H1 (cell line): Measurements from ENCODE around the gene ARG2. TPM values are rescaled to one million over a fixed set of nuclear protein-coding genes. Genes with fewer than 3 reads are reported as not detected.

Source experiments
- RXRA ChIP-seq: IDR thresholded peaks from 2 replicates; pipeline ENCODE4 v1.6.1; 2011; ENCODE audit warnings: low read depth, mild to moderate bottlenecking, low read length, moderate library complexity; ENCODE audit not compliant: insufficient read depth
- polyA plus RNA-seq, 7 experiments: library from polyadenylated mRNA; depleted of rRNA in 3 of 7; stranded (reverse) in 5 of 7; unstranded in 2 of 7; fragments of >200 nt in 5 of 7; fragments of 200-250 nt in 2 of 7; gene quantifications; 1 replicate in 5 of 7; 2 replicates in 1 of 7; 4 replicates in 1 of 7; pipeline versions ENCODE4 v1.2.1 to v1.2.3, GENCODE V29; 2011 to 2013; ENCODE audit warnings: missing spikeins in 2 of 7, mixed read lengths in 2 of 7
- total RNA-seq: library from RNA; stranded (reverse); fragmentation: NEBNext Ultra II Directional; extraction: Animal tissue kit (Norgen Biotek cat#: 25700); gene quantifications from 2 replicates; pipeline ENCODE4 v1.2.1, GENCODE V29; 2021
- TF ChIP-seq, protein P1 (sequence below), 3 experiments: IDR thresholded peaks; 1 replicate in 2 of 3; 2 replicates in 1 of 3; pipeline versions ENCODE4 v1.5.1 to v1.6.1; 2011; ENCODE audit warnings: low read length in 3 of 3, mild to moderate bottlenecking in 3 of 3, inconsistent platforms in 2 of 3, low read depth in 1 of 3, moderate library complexity in 1 of 3; ENCODE audit not compliant: insufficient read depth in 1 of 3; ENCODE audit errors: control extremely low read depth in 1 of 3

Gene ARG2
- total and polyA plus RNA-seq, 2 of the 8 experiments (the other 6 are each of a cell fraction or from before 2014, with no cell fraction given) = 49.9 to 59.1 TPM

GRCh38 chr14:67680941-67681340 lies 61.2 kb downstream of the ARG2 start (continued):
- TF ChIP-seq RXRA = no peak
- TF ChIP-seq, protein P1, sequence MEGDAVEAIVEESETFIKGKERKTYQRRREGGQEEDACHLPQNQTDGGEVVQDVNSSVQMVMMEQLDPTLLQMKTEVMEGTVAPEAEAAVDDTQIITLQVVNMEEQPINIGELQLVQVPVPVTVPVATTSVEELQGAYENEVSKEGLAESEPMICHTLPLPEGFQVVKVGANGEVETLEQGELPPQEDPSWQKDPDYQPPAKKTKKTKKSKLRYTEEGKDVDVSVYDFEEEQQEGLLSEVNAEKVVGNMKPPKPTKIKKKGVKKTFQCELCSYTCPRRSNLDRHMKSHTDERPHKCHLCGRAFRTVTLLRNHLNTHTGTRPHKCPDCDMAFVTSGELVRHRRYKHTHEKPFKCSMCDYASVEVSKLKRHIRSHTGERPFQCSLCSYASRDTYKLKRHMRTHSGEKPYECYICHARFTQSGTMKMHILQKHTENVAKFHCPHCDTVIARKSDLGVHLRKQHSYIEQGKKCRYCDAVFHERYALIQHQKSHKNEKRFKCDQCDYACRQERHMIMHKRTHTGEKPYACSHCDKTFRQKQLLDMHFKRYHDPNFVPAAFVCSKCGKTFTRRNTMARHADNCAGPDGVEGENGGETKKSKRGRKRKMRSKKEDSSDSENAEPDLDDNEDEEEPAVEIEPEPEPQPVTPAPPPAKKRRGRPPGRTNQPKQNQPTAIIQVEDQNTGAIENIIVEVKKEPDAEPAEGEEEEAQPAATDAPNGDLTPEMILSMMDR (IDR thresholded peaks at IDR 0.05; ENCODE audit: control extremely low read depth in 1 of 3, insufficient read depth in 1 of 3, low read depth in 1 of 3, low read length in 3 of 3) = no peak
- TF ChIP-seq, all 59 proteins: peak for 0
